HFF-Myc (cell line): ENCODE results near the gene SP110.

Source experiments
- DNase-seq: peaks from one replicate; pipeline ENCODE4 v3.0.0-alpha.2; 2011; ENCODE audit warnings: low read depth; ENCODE audit errors: extremely low read depth
- H3K4me3 ChIP-seq: replicated peaks from 2 replicates; pipeline ENCODE4 v1.5.1; 2011; ENCODE audit warnings: low read depth, mild to moderate bottlenecking, control low read depth, low read length
- CTCF ChIP-seq: IDR thresholded peaks from 2 replicates; pipeline ENCODE4 v1.5.1; 2012; ENCODE audit warnings: mild to moderate bottlenecking, low read depth, low read length, control low read depth; ENCODE audit errors: missing control alignments

The SP110 gene

GRCh38 chr2:230217424-230217823 is 2.4 kb downstream of the SP110 start:
- DNase-seq: no peak
- H3K4me3 ChIP-seq: no peak overlapping the region
- TF ChIP-seq CTCF: no peak

GRCh38 chr2:230216489-230216888 is 3.3 kb downstream of the SP110 start:
- H3K4me3 ChIP-seq: no peak overlapping the region

GRCh38 chr2:230209422-230210051 is 10.2 kb downstream of the SP110 start:
- no peak for TF ChIP-seq CTCF
- DNase-seq: no peak
- H3K4me3 ChIP-seq: no peak overlapping the region

More at GRCh38 chr2:230216489-230216888, 3.3 kb downstream of the SP110 start:
- no peak for DNase-seq
- TF ChIP-seq CTCF: no peak

- H3K4me3 ChIP-seq: no peak overlapping the region
- no peak for DNase-seq
- TF ChIP-seq CTCF: no peak
Measured at GRCh38 chr2:230208576-230208975, 11.2 kb downstream of the SP110 start.

GRCh38 chr2:230205721-230206120 is 14.1 kb downstream of the SP110 start:
- TF ChIP-seq CTCF: no peak
- H3K4me3 ChIP-seq: no peak overlapping the region

GRCh38 chr2:230205034-230205433 is 14.8 kb downstream of the SP110 start:
- TF ChIP-seq CTCF: no peak
- no peak overlapping the region for H3K4me3 ChIP-seq
- DNase-seq: no peak

More at GRCh38 chr2:230205721-230206120, 14.1 kb downstream of the SP110 start:
- DNase-seq: no peak

- no peak overlapping the region for H3K4me3 ChIP-seq
- DNase-seq: no peak
- TF ChIP-seq CTCF: no peak
Measured at GRCh38 chr2:230203110-230203676, 16.6 kb downstream of the SP110 start.
